CD4-positive, alpha-beta T cell treated with Interleukin-6 at 100 ng/mL for 8 hours (primary cell): Measurements from ENCODE around the gene MLANA.
"Not testable (repeated sequence)": the region's sequence is repeated elsewhere in the genome, so short reads cannot be mapped to it uniquely, and the experiment has no call there.

Experiments used
- DNase-seq: peaks from one replicate; pipeline ENCODE4 v3.0.0-alpha.2; 2020; ENCODE audit warnings: mixed read lengths, low spot score

Gene MLANA

GRCh38 chr9:5869315-5870019 is 21.2 kb upstream of the MLANA start:
- DNase-seq: no peak

GRCh38 chr9:5870020-5870339 is 20.7 kb upstream of the MLANA start:
- no peak for DNase-seq

- DNase-seq: no peak
These were observed 20.0 kb upstream of the MLANA start for GRCh38 chr9:5870691-5871090.

GRCh38 chr9:5871785-5872184 is 18.9 kb upstream of the MLANA start:
- no peak for DNase-seq

GRCh38 chr9:5872511-5872910 is 18.2 kb upstream of the MLANA start:
- DNase-seq: no peak

GRCh38 chr9:5873439-5873838 is 17.2 kb upstream of the MLANA start:
- DNase-seq: no peak

GRCh38 chr9:5874048-5874447 is 16.6 kb upstream of the MLANA start:
- no peak for DNase-seq

GRCh38 chr9:5876026-5876425 is 14.7 kb upstream of the MLANA start:
- DNase-seq: no peak

GRCh38 chr9:5876711-5877110 is 14.0 kb upstream of the MLANA start:
- DNase-seq: no peak

GRCh38 chr9:5879419-5880181 is 11.1 kb upstream of the MLANA start:
- no peak for DNase-seq

- not testable (repeated sequence) for DNase-seq
These were observed 8.3 kb upstream of the MLANA start for GRCh38 chr9:5882244-5883012.

- no peak for DNase-seq
These were observed 6.5 kb upstream of the MLANA start for GRCh38 chr9:5884191-5884590.

GRCh38 chr9:5886114-5886939 is 4.4 kb upstream of the MLANA start:
- peak; percentile 70 for DNase-seq

- DNase-seq: no peak
These were observed 1.9 kb downstream of the MLANA start for GRCh38 chr9:5892456-5893133.

GRCh38 chr9:5893134-5893505 is 2.4 kb downstream of the MLANA start:
- DNase-seq: no peak

GRCh38 chr9:5893591-5894236 is 3.0 kb downstream of the MLANA start:
- DNase-seq: no peak

GRCh38 chr9:5894237-5894959 is 3.7 kb downstream of the MLANA start:
- DNase-seq: no peak

GRCh38 chr9:5895782-5896181 is 5.1 kb downstream of the MLANA start:
- no peak for DNase-seq

GRCh38 chr9:5896863-5897262 is 6.2 kb downstream of the MLANA start:
- no peak for DNase-seq

GRCh38 chr9:5897851-5898250 is 7.2 kb downstream of the MLANA start:
- no peak for DNase-seq
